GM19397 (cell line): ENCODE results near the gene OR52L1.
"Not testable (repeated sequence)": the region's sequence is repeated elsewhere in the genome, so short reads cannot be mapped to it uniquely, and the experiment has no call there.

Source experiments
- ATAC-seq: cut with Tn5 transposase; IDR thresholded peaks from one replicate; pipeline ENCODE4 v1.9.1; 2021; ENCODE audit warnings: mild to moderate bottlenecking, moderate library complexity; ENCODE audit not compliant: unreplicated experiment

Gene OR52L1

DNA sequence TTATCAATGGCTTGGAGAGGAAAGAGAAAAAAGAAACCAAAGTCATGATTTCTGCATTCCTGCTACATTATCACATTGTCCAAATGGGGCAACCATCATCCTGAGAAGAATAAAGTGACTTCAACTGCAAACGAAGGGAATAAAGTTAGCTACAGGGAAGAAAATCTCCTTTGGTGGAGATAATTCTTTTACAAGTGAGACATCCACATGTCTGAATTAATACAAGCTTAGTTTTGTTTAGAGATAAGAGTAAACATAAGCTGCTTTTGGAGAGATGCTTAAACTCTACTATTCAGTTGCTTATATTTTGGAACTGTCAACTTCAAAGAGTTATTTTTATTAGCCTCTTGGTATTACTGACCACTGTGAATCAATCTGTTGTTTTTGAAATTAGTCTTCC, at the start of gene OR52L1:
Gene OR52L1, minus strand, starts transcription at position 101 of the 400 bp plus-strand sequence. Its CDS starts 55 bp downstream, at position 46.
- no peak for ATAC-seq

DNA sequence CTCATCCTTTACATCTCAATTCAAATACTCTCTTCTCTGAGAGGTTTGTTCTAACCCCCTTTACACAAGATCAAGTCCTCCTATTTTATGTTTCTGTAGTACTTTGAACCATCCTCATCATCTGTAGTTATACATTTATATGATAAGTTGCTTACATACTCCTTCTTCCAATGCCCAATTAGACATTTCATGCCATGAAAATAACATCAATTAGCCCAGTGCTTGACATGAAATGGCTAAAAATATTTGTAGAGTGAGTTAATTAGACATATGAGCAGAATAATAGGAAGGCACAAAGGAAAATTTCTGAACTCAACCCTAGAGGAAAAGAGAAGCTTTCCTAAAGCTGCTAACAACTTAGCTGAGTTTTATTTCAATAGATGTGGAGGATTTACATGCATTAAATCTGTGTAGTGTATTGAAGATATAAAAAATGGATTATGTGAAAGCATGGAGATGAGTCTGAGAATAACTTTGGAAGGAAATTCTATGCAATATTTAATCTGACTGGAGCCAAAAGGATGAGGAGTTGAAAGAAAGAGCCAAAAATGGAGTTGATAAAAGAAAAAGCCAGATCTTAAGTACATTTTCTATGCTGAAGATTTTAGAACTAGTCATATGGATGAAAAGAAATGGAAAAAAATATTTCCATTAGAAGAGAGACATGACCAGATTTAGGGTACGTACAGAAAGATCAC, 44.1 kb upstream of the OR52L1 start, which contains the start of gene OR56A1:
Gene OR56A1, minus strand, starts transcription at position 51 of the 698 bp plus-strand sequence. CDS start 3,066 bp downstream, outside the sequence.
- no peak for ATAC-seq

DNA sequence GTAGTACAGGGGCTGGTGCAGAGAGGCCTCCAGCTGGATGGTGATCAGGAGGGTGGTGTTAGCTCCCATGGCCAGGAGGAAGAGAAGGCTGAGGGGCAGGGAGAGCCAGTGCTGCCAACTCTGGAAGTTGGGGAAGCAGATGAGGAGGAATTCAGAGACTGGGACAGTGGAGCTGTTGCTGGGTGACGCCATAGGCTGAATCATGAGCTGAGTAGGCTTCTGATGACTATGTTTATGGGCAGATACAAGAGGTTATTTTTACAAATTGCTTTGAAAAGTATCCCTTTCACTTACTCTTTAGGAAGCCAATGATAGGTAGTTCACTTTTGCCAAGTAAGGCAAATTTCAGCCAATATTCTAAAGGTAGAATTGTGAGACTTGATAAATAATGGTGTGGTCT, 40.7 kb upstream of the OR52L1 start:
- ATAC-seq = no peak

- no peak for ATAC-seq
These were observed 38.3 kb upstream of the OR52L1 start for GRCh38 chr11:6025056-6025455.

GRCh38 chr11:6022956-6023355, 36.2 kb upstream of the OR52L1 start:
- ATAC-seq = no peak

GRCh38 chr11:6013042-6013441, 26.3 kb upstream of the OR52L1 start:
- ATAC-seq = no peak

DNA sequence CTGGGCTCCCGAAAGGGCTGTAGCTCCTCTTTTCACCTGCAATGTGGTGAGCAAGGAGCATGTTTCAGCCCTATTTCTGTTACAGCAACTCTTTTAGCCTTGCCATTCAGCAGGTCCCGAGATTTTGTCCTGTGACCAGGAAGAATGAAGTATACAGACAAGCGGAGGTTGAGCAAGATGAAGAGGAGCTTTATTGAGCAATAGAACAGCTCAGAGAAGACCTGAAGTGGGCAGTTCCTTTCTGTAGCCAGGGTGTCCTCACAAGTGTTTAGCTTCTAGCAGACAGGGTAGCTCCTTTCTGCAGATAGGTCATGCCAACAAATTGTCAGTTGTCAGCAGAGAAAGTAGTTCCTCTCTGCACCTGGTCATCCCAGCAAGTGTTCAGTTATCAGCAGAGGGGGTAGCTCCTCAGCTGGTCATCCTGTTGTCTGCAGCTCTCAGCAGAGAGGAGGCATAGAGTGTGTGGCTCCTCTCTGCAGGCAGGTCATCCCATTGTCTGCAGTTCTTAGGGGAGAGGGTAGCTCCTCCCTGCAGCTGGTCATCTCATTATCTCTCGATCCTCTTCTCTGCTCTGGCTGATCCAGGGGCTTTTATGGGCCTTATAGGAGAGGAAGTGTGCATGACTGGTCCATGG, 25.4 kb upstream of the OR52L1 start:
- ATAC-seq = no peak

GRCh38 chr11:6006846-6007245, 20.1 kb upstream of the OR52L1 start, which contains the start of gene OR56A4:
TSS of gene OR56A4 (minus strand) at chr11:6006946. CDS start at chr11:6002992, 3,954 bp downstream.
- no peak for ATAC-seq

- no peak for ATAC-seq
These were observed 19.6 kb upstream of the OR52L1 start for GRCh38 chr11:6006395-6006794.

GRCh38 chr11:6002202-6002699, 15.5 kb upstream of the OR52L1 start:
- no peak for ATAC-seq

GRCh38 chr11:5994791-5995190, 8.0 kb upstream of the OR52L1 start:
- no peak for ATAC-seq

DNA sequence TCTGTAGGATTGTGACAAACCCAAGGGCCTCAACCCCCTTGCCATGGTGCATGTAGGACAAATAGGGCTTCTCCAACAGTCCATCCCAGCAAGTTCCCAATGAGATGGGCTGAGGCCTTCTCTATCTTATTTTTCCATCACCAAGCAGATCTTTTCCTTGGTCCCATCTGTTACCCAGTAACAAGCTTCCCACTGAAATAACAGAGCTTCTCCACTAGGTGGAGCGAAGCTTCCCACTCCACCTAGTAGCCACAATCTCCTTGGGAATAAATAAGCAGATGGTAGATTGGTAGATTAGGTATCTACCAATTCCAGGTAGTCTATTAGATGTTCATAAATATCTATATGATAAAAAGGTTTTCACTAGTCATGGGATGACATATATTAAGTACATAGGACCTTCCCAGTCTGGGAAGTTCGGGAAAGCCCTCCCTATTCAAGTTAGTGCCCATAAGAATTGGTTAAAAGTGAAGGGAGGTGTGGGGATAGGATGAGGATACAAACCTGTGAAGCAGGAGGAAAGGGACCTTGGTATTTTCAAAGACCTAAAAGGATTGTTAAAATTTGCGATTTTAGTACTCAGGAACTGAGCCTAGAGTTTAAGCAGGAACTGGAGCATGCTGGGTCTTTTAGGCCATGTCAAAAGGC, 5.9 kb upstream of the OR52L1 start:
- no peak for ATAC-seq

- ATAC-seq = no peak
These were observed 5.4 kb upstream of the OR52L1 start for GRCh38 chr11:5992150-5992549.

GRCh38 chr11:5989203-5989602, 2.4 kb upstream of the OR52L1 start:
- ATAC-seq = no peak

DNA sequence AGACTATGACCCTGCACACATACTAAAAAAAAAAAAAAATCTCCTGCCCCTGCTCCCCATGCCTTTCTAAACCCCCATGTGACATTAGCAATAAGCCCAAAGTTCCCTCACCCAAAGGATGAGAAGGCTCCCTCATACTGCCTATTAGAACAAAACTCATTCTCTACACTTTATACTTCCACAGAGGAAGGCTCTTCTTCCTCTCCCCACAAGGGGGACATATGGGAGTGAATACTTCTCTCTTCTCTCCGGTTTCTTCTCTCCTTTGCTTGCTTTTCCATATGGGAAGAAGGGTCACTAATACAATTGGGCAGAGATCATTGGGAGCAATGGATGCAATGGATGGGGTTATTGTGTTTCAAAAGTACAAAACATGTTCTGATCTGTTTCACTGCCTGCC, 3.3 kb downstream of the OR52L1 start:
- no peak for ATAC-seq

GRCh38 chr11:5973530-5973929, 13.3 kb downstream of the OR52L1 start:
- ATAC-seq = no peak

- ATAC-seq = no peak
These were observed 18.4 kb downstream of the OR52L1 start, which contains the start of gene OR56A5 for GRCh38 chr11:5968394-5968793. TSS of gene OR56A5 (minus strand) at chr11:5968494. CDS start at chr11:5968494, 0 bp downstream.

DNA sequence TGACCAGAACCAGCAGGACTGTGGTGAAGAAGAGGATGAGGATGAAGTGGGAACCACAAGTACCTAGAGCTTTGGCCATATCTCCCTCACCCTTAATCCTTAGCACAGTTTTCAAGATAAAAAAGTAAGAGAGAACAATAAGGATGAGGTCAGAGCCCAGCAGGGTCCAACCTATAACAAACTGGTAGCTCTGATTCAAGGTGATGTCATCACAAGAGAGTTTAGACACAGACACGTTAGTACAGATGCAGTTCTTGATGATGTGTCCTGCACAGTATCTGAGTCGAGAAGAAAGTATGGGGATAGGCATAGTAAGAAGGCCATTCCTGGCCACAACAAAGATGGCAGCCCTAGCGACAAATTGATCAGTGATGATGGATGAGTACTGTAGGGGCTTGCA, 19.1 kb downstream of the OR52L1 start:
- no peak for ATAC-seq

- ATAC-seq = no peak
These were observed 19.8 kb downstream of the OR52L1 start for GRCh38 chr11:5966958-5967357.

- not testable (repeated sequence) for ATAC-seq
These were observed 26.0 kb downstream of the OR52L1 start for GRCh38 chr11:5960704-5961320.

- no peak for ATAC-seq
These were observed 31.2 kb downstream of the OR52L1 start for GRCh38 chr11:5955586-5955985.
